OCI-LY1 (cell line): ENCODE data around the gene DAP.

Experiments used
- H2AFZ ChIP-seq: fragments of 200-600 bp; sonication (generic), shearing (Covaris generic); 2 replicates; pipeline ENCODE4 v1.6.0; 2014; ENCODE audit warnings: antibody characterized with exemption, mild to moderate bottlenecking, low read length
- H3F3A ChIP-seq: fragments of 200-600 bp; sonication (generic), shearing (Covaris generic); 2 replicates; pipeline ENCODE4 v1.6.0; 2014; ENCODE audit warnings: mild to moderate bottlenecking, antibody characterized with exemption, low read length, moderate library complexity; ENCODE audit not compliant: insufficient read depth
- H3K27ac ChIP-seq: fragments of 200-600 bp; sonication (generic); 2 replicates; pipeline ENCODE4 v1.5.1; 2014; ENCODE audit warnings: low read length, mixed run types, mild to moderate bottlenecking, low read depth; ENCODE audit not compliant: poor library complexity, severe bottlenecking
- H3K27me3 ChIP-seq: fragments of 200-600 bp; sonication (generic); 2 replicates; pipeline ENCODE4 v1.6.0; 2014; ENCODE audit warnings: antibody characterized with exemption, mild to moderate bottlenecking, low read length, moderate library complexity; ENCODE audit not compliant: insufficient read depth
- H3K36me3 ChIP-seq: fragments of 200-600 bp; sonication (generic); 2 replicates; pipeline ENCODE4 v1.6.1; 2014; ENCODE audit warnings: mild to moderate bottlenecking, antibody characterized with exemption, low read length, moderate library complexity, mixed read lengths; ENCODE audit not compliant: insufficient read depth
- H3K4me1 ChIP-seq: fragments of 200-600 bp; sonication (generic); 2 replicates; pipeline ENCODE4 v1.5.1; 2014; ENCODE audit warnings: mild to moderate bottlenecking, low read length, moderate library complexity; ENCODE audit not compliant: insufficient read depth, severe bottlenecking
- H3K4me2 ChIP-seq: fragments of 200-600 bp; sonication (generic), shearing (Covaris generic); 2 replicates; pipeline ENCODE4 v1.6.1; 2014; ENCODE audit warnings: low read length
- H3K4me3 ChIP-seq: fragments of 200-600 bp; sonication (generic); 2 replicates; pipeline ENCODE4 v1.5.1; 2014; ENCODE audit warnings: low read length, low read depth, mild to moderate bottlenecking, mixed read lengths; ENCODE audit not compliant: poor library complexity, severe bottlenecking
- H3K79me2 ChIP-seq: fragments of 200-600 bp; shearing (Covaris generic); 2 replicates; pipeline ENCODE4 v1.6.1; 2016; ENCODE audit warnings: mixed run types, low read length, mixed read lengths; ENCODE audit not compliant: insufficient read depth
- H3K9ac ChIP-seq: fragments of 200-600 bp; sonication (generic), shearing (Covaris generic); 2 replicates; pipeline ENCODE4 v1.6.1; 2014; ENCODE audit warnings: mild to moderate bottlenecking, low read length, mixed read lengths
- H3K9me2 ChIP-seq: fragments of 200-600 bp; sonication (generic), shearing (Covaris generic); 2 replicates; pipeline ENCODE4 v1.6.1; 2014; ENCODE audit warnings: low read depth, mild to moderate bottlenecking, low read length, mixed read lengths
- H3K9me3 ChIP-seq: fragments of 200-600 bp; shearing (Covaris generic); 2 replicates; pipeline ENCODE4 v1.6.1; 2014; ENCODE audit warnings: low read length, mixed read lengths
- H4K20me1 ChIP-seq: fragments of 200-600 bp; sonication (generic), shearing (Covaris generic); 2 replicates; pipeline ENCODE4 v1.6.0; 2016; ENCODE audit warnings: mild to moderate bottlenecking, low read length; ENCODE audit not compliant: insufficient read depth
- EZH2 ChIP-seq: fragments of 200-600 bp; sonication (generic), shearing (Covaris generic); IDR thresholded peaks from 2 replicates; pipeline ENCODE4 v1.8.0; 2017; ENCODE audit warnings: borderline replicate concordance, mixed run types, mild to moderate bottlenecking, antibody characterized with exemption, low read length, moderate library complexity, mixed read lengths
- TF ChIP-seq, protein P1 (sequence below): fragments of 200-600 bp; sonication (generic), shearing (Covaris generic); IDR thresholded peaks from 2 replicates; pipeline ENCODE4 v1.5.1; 2017; ENCODE audit warnings: mild to moderate bottlenecking, antibody characterized with exemption, low read length, moderate library complexity, mixed read lengths

The DAP gene

GRCh38 chr5:10668697-10669096 lies 92.3 kb downstream of the DAP start:
- no peaks in the 10 kb centered on the region for H3K9me2 ChIP-seq
- no peaks in the 10 kb centered on the region for H3K36me3 ChIP-seq
- H3K27me3 ChIP-seq: 0 out of 2 replicates have a peak, but pooled peaks cover 6% of the 10 kb centered on the region
- no peaks in the 10 kb centered on the region for H3K9me3 ChIP-seq
- no peak overlapping the region for H3K27ac ChIP-seq
- no peaks in the 10 kb centered on the region for H4K20me1 ChIP-seq
- no peaks in the 10 kb centered on the region for H3K4me1 ChIP-seq
- no peak overlapping the region for H3K4me3 ChIP-seq
- H3F3A ChIP-seq: no peaks in the 10 kb centered on the region
- no peaks in the 10 kb centered on the region for H3K79me2 ChIP-seq
- H3K9ac ChIP-seq: no peak overlapping the region
- H2AFZ ChIP-seq: no peak overlapping the region
- TF ChIP-seq EZH2: no peak
- TF ChIP-seq, protein P1, sequence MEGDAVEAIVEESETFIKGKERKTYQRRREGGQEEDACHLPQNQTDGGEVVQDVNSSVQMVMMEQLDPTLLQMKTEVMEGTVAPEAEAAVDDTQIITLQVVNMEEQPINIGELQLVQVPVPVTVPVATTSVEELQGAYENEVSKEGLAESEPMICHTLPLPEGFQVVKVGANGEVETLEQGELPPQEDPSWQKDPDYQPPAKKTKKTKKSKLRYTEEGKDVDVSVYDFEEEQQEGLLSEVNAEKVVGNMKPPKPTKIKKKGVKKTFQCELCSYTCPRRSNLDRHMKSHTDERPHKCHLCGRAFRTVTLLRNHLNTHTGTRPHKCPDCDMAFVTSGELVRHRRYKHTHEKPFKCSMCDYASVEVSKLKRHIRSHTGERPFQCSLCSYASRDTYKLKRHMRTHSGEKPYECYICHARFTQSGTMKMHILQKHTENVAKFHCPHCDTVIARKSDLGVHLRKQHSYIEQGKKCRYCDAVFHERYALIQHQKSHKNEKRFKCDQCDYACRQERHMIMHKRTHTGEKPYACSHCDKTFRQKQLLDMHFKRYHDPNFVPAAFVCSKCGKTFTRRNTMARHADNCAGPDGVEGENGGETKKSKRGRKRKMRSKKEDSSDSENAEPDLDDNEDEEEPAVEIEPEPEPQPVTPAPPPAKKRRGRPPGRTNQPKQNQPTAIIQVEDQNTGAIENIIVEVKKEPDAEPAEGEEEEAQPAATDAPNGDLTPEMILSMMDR: no peak
- no peak overlapping the region for H3K4me2 ChIP-seq

DNA sequence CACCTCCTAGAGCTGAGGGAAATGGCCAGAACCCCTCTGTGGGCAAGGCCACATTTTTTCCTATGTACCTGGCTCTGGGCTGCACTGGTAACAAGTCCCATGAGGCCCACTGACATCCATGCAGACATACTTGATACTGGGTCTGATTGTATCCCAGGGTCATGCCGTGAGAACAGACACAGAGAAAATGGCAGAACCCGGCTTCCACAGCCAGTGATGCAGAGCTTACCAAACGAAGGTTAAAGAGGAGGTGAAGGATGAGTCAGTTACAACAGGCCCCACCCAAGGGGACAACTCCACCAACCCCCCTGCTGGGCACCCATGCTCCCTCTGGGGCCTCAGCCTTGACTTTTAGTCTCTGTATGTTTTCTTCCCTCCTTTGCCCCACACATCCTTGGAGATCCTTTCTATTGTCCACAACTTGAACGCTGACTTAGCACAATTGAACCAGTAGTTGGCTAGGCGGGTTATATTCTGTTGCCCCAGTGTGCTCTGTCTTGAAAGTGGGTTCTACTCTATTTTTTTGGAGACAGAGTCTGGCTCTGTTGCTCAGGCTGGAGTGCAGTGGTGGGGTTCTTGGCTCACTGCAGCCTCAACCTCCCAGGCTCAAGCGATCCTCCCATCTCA lies 93.5 kb downstream of the DAP start:
- TF ChIP-seq EZH2: no peak
- TF ChIP-seq, protein P1: no peak
- Histone ChIP-seq H3K27ac (no peak overlapping the region), H2AFZ (no peak overlapping the region), H4K20me1 (no peaks in the 10 kb centered on the region), H3K4me3 (no peak overlapping the region), H3K79me2 (no peaks in the 10 kb centered on the region), H3K4me1 (no peaks in the 10 kb centered on the region), H3K9me2 (no peaks in the 10 kb centered on the region), H3K9me3 (no peaks in the 10 kb centered on the region), H3K9ac (no peak overlapping the region), H3K4me2 (no peak overlapping the region), H3K27me3 (0 out of 2 replicates have a peak, but pooled peaks cover 6% of the 10 kb centered on the region), H3F3A (no peaks in the 10 kb centered on the region), H3K36me3 (no peaks in the 10 kb centered on the region)

DNA sequence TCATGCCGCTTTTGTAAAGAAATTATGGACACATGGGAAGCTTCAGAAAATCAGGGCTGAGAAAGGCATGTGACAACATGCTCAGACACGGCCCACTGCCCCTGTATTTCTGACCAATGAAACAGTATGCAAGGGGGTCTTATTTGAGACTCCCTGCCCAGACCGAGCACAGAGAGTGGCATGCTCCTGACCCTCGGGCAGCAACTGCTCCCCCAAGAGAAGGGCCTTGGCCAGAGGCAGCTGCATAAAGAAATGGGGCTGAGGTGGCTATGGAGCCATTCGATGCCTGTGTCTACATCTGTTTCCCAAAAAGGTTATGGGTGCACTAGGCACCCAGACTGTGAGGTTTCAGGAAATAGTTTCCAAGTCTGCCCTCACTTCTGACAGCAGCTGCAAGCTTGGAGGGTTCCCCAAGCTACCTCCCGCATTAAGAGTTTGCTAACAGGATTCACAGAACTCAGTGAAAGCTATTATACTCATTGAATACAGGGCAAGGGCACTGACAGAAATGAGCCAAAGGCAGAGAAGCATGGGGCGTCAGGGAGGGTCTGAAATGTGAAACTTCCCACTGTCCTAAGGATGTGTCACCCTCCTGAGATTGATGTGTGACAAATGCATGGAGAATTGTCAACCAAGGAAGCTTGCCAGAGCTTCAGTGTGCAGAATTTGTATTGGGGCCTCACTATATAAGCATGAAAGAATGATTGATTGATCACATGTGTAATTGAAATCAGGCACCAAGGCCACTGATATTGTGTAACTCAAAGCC lies 94.3 kb downstream of the DAP start:
- Histone ChIP-seq H4K20me1 (no peaks in the 10 kb centered on the region), H2AFZ (no peak overlapping the region), H3K4me1 (no peaks in the 10 kb centered on the region), H3K79me2 (no peaks in the 10 kb centered on the region), H3K9ac (no peak overlapping the region), H3K9me3 (no peaks in the 10 kb centered on the region), H3K4me3 (no peak overlapping the region), H3K27me3 (0 out of 2 replicates have a peak, but pooled peaks cover 6% of the 10 kb centered on the region), H3K9me2 (no peaks in the 10 kb centered on the region), H3F3A (no peaks in the 10 kb centered on the region), H3K36me3 (no peaks in the 10 kb centered on the region), H3K4me2 (no peak overlapping the region), H3K27ac (no peak overlapping the region)
- TF ChIP-seq, protein P1: no peak
- TF ChIP-seq EZH2: no peak
